Thymus (tissue), 11 donors: Measurements from ENCODE around the gene GLUD2. TPM values are rescaled to one million over a fixed set of nuclear protein-coding genes. Genes with fewer than 3 reads are reported as not detected.
"Not testable (repeated sequence)": the region's sequence is repeated elsewhere in the genome, so short reads cannot be mapped to it uniquely, and the experiment has no call there.

Experiments
- DNase-seq, 9 donors: peaks; one replicate each; pipeline ENCODE4 v3.0.0-alpha.2; 2013; ENCODE audit warnings: low spot score in 9 of 9, low read depth in 6 of 9, missing footprints in 1 of 9
- H3K27ac ChIP-seq, 2 donors: one replicate each; pipeline ENCODE4 v1.5.1; 2013; ENCODE audit warnings: control low read depth in 1 of 2, low read depth in 1 of 2, low read length in 1 of 2, mild to moderate bottlenecking in 1 of 2, moderate library complexity in 1 of 2
- H3K27me3 ChIP-seq, 2 donors: one replicate each; pipeline ENCODE4 v1.5.1; 2013; ENCODE audit warnings: low read length in 1 of 2; ENCODE audit not compliant: control insufficient read depth in 2 of 2, insufficient read depth in 1 of 2
- H3K36me3 ChIP-seq, 2 donors: one replicate each; pipeline ENCODE4 v1.5.1; 2013; ENCODE audit warnings: low read length in 1 of 2, mild to moderate bottlenecking in 1 of 2, moderate library complexity in 1 of 2; ENCODE audit not compliant: control insufficient read depth in 2 of 2, insufficient read depth in 2 of 2
- H3K4me1 ChIP-seq, 2 donors: one replicate each; pipeline ENCODE4 v1.5.1; 2013; ENCODE audit warnings: low read length in 2 of 2; ENCODE audit not compliant: control insufficient read depth in 2 of 2, insufficient read depth in 2 of 2
- H3K4me3 ChIP-seq, 2 donors: one replicate each; pipeline ENCODE4 v1.5.1; 2013; ENCODE audit warnings: low read length in 2 of 2, control low read depth in 1 of 2, mild to moderate bottlenecking in 1 of 2
- H3K9me3 ChIP-seq, 2 donors: one replicate each; pipeline ENCODE4 v1.5.1; 2013; ENCODE audit warnings: low read length in 1 of 2, mild to moderate bottlenecking in 1 of 2; ENCODE audit not compliant: control insufficient read depth in 2 of 2, insufficient read depth in 1 of 2
- WGBS: extraction: QIAGEN DNeasy Blood & Tissue Kit; methylation state at CpG from one replicate; pipeline ENCODE4 v1.1.7; 2013; 5-methylcytosine and 5-hydroxymethylcytosine counted together
- polyA plus RNA-seq: library from polyadenylated mRNA; stranded (reverse); fragments of 200-250 nt; gene quantifications from one replicate; pipeline ENCODE4 v1.2.3, GENCODE V29; 2013
- total RNA-seq: library from RNA; stranded (reverse); fragments of 120-200 nt; gene quantifications from one replicate; pipeline ENCODE4 v1.2.4, GENCODE V29; 2013
- donor health status: healthy.

Gene GLUD2
- total and polyA plus RNA-seq, 2 donors = 0.23 to 0.71 TPM

DNA sequence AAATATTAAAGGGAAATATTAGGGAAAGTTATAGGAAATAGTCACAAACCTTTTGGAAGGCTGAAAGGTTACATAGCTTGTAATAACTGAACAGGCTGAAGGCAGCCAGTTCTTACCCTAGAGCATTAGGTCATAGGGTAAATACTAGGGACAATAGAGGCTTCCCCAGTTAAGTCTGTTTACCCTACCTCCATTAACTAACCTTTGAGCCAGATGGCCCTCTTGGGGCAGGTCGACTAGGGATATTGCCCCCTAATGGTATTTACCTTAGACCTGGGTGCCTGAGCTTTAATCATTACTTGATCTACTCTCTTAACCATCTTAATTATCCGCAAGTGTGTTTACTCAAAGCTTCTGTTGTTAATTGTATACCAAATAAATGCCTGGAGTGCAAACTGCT lies 36.8 kb downstream of the GLUD2 start:
- 54% methylated on average over 2 of the region's 2 CpGs for WGBS
- H3K36me3 ChIP-seq, DNase-seq, H3K27ac ChIP-seq, H3K9me3 ChIP-seq, H3K4me1 ChIP-seq, H3K27me3 ChIP-seq, H3K4me3 ChIP-seq: not testable (repeated sequence)

DNA sequence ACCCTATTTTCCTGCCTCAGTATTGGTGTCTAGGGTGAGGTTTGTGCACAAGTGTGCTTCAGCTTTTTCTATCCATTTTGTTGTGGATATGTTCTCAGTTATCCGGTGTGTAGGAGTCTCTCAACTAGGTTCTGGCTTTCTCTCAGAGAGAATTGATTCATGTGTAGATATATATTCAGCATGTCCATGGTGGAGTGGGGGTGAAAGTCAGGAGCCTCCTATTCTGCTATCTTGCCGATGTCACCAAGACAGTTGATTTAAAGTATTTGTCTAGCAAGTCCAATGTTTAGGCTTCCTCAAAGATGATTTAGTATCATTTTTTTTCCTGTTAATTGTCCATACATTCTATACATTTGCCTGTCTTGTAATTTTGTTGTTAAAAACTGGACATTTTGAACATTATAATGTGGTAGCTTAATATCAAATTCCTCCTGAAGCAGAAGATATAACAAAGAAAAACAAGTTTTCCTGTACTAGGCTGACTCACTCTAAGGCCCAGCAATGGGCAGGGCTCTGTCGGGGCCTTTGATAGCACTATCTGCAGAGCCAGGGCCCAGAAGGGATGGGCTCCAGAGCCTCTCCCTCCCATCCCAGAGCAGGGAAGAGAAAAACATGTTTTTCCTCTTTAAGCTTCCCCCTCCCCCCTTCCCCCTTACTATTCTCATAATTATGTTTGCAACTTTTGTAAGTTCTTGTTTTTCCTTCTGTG lies 37.6 kb downstream of the GLUD2 start:
- no peaks in the 10 kb centered on the region for H3K27me3 ChIP-seq
- no peaks in the 10 kb centered on the region for H3K36me3 ChIP-seq
- H3K4me3 ChIP-seq = no peak overlapping the region
- H3K27ac ChIP-seq = no peak overlapping the region
- H3K9me3 ChIP-seq = no peaks in the 10 kb centered on the region
- DNase-seq = no peak
- H3K4me1 ChIP-seq = no peaks in the 10 kb centered on the region
- WGBS = 90% methylated on average over 3 of the region's 3 CpGs

DNA sequence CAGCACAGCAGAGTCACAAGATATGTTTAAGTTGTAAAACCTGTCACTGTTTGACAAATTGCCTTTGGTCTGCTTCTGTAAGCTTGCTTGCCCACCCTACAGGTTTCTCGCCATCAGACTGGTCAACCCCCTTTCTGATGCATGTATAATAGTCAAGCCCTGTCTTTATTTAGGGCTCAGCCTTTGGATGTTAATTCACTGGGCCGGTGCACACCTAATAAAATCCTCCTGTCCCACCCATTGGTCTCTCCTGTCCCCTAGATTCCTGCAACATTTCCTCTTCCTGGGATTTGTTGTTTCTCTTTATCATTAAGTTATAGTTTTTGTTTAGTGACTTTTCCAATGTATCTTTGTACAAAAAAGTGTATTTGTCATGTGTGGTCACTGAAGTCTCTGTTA lies 38.2 kb downstream of the GLUD2 start:
- no peak for DNase-seq
- Histone ChIP-seq H3K4me3 (no peak overlapping the region), H3K9me3 (no peaks in the 10 kb centered on the region), H3K27me3 (no peaks in the 10 kb centered on the region), H3K4me1 (no peaks in the 10 kb centered on the region), H3K27ac (no peak overlapping the region), H3K36me3 (no peaks in the 10 kb centered on the region)
- 92% methylated on average over 2 of the region's 2 CpGs for WGBS

DNA sequence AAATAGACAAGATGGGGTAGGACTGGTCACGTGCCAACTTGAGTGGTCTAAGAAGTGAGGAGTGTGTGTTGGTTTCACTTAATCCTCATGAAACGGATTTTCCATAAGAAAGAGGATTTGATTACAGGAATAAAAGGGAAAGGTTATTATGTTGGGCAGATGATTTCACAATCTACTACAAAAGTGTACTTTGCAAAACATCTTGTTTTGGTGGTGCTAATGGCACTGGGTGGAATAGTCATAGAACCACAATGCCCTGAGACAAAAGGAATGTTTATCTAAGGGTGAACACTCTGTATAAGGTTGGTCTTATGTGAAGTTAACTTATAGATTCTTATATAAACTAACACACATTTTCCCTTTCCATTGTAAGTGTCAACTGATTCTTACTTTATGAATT lies 45.6 kb downstream of the GLUD2 start:
- Histone ChIP-seq H3K9me3 (no peaks in the 10 kb centered on the region), H3K27ac (no peak overlapping the region), H3K4me3 (no peak overlapping the region), H3K27me3 (no peaks in the 10 kb centered on the region), H3K36me3 (no peaks in the 10 kb centered on the region), H3K4me1 (no peaks in the 10 kb centered on the region)
- 92% methylated on average over 2 of the region's 2 CpGs for WGBS
- DNase-seq = no peak

Other genes starting within 250 kb of the GLUD2 start
- gene CT47B1, start 171.7 kb upstream of the GLUD2 start, total RNA-seq = not detected
- not detected for gene CT47B1, start 171.7 kb upstream of the GLUD2 start, polyA plus RNA-seq
- gene CT47A11, start 110.5 kb upstream of the GLUD2 start, total RNA-seq = not detected
- gene CT47A11, start 110.5 kb upstream of the GLUD2 start, polyA plus RNA-seq = not detected
- not detected for gene CT47A10, start 105.6 kb upstream of the GLUD2 start, total RNA-seq
- not detected for gene CT47A10, start 105.6 kb upstream of the GLUD2 start, polyA plus RNA-seq
- not detected for gene CT47A9, start 100.7 kb upstream of the GLUD2 start, total RNA-seq
- gene CT47A9, start 100.7 kb upstream of the GLUD2 start, polyA plus RNA-seq = not detected
- not detected for gene CT47A8, start 95.9 kb upstream of the GLUD2 start, total RNA-seq
- not detected for gene CT47A8, start 95.9 kb upstream of the GLUD2 start, polyA plus RNA-seq
- gene CT47A7, start 91.0 kb upstream of the GLUD2 start, total RNA-seq = not detected
- not detected for gene CT47A7, start 91.0 kb upstream of the GLUD2 start, polyA plus RNA-seq
- not detected for gene CT47A6, start 86.1 kb upstream of the GLUD2 start, total RNA-seq
- not detected for gene CT47A6, start 86.1 kb upstream of the GLUD2 start, polyA plus RNA-seq
- not detected for gene CT47A5, start 81.3 kb upstream of the GLUD2 start, total RNA-seq
- gene CT47A5, start 81.3 kb upstream of the GLUD2 start, polyA plus RNA-seq = not detected
- not detected for gene CT47A4, start 76.4 kb upstream of the GLUD2 start, total RNA-seq
- not detected for gene CT47A4, start 76.4 kb upstream of the GLUD2 start, polyA plus RNA-seq
- not detected for gene CT47A3, start 71.5 kb upstream of the GLUD2 start, total RNA-seq
- not detected for gene CT47A3, start 71.5 kb upstream of the GLUD2 start, polyA plus RNA-seq
- gene CT47A2, start 66.7 kb upstream of the GLUD2 start, total RNA-seq = not detected
- gene CT47A2, start 66.7 kb upstream of the GLUD2 start, polyA plus RNA-seq = not detected
- gene CT47A1, start 61.9 kb upstream of the GLUD2 start, total RNA-seq = not detected
- not detected for gene CT47A1, start 61.9 kb upstream of the GLUD2 start, polyA plus RNA-seq